DLD1 (cell line): ENCODE measurements around the gene SEMA4B.
"Not testable (repeated sequence)": the region's sequence is repeated elsewhere in the genome, so short reads cannot be mapped to it uniquely, and the experiment has no call there.

ENCODE experiments used
- in situ Hi-C: cut with HindIII; loops from 2 replicates; pipeline ENCODE4 v1.10.0; 2017; ENCODE audit warnings: low sequenced_read_pairs

The SEMA4B gene

GRCh38 chr15:90178468-90179435 is 22.4 kb upstream of the SEMA4B start:
- in situ Hi-C loops = no loop called here

- in situ Hi-C loops = no loop called here
These were observed 19.4 kb upstream of the SEMA4B start for GRCh38 chr15:90181776-90182175.

GRCh38 chr15:90184119-90184785 is 16.9 kb upstream of the SEMA4B start:
- in situ Hi-C loops = no loop called here

GRCh38 chr15:90184786-90185704 is 16.1 kb upstream of the SEMA4B start:
- in situ Hi-C loops = no loop called here

- in situ Hi-C loops = no loop called here
These were observed 13.8 kb upstream of the SEMA4B start for GRCh38 chr15:90187257-90187868.

GRCh38 chr15:90188065-90188464 is 13.1 kb upstream of the SEMA4B start:
- in situ Hi-C loops = not testable (repeated sequence)

- in situ Hi-C loops = no loop called here
These were observed 12.0 kb upstream of the SEMA4B start for GRCh38 chr15:90188914-90189748.

- in situ Hi-C loops = no loop called here
These were observed 11.2 kb upstream of the SEMA4B start for GRCh38 chr15:90189781-90190467.

- in situ Hi-C loops = no loop called here
These were observed 10.4 kb upstream of the SEMA4B start for GRCh38 chr15:90190606-90191343.

GRCh38 chr15:90191344-90191687 is 9.8 kb upstream of the SEMA4B start:
- in situ Hi-C loops = no loop called here

GRCh38 chr15:90191794-90192509 is 9.2 kb upstream of the SEMA4B start:
- in situ Hi-C loops = no loop called here

GRCh38 chr15:90192961-90193786 is 8.0 kb upstream of the SEMA4B start:
- in situ Hi-C loops = no loop called here

- in situ Hi-C loops = no loop called here
These were observed 6.5 kb upstream of the SEMA4B start for GRCh38 chr15:90194655-90195054.

- in situ Hi-C loops = no loop called here
These were observed 498 bp upstream of the SEMA4B start for GRCh38 chr15:90200534-90201129.

GRCh38 chr15:90201944-90202375 is 830 bp downstream of the SEMA4B start:
- in situ Hi-C loops = no loop called here

GRCh38 chr15:90202929-90203328 is 1.8 kb downstream of the SEMA4B start:
- in situ Hi-C loops = no loop called here

GRCh38 chr15:90203473-90203872 is 2.3 kb downstream of the SEMA4B start:
- in situ Hi-C loops = no loop called here
